HUES64 (cell line): ENCODE results near the gene ARPC3.
"Not testable (repeated sequence)": the region's sequence is repeated elsewhere in the genome, so short reads cannot be mapped to it uniquely, and the experiment has no call there.

Experiments used
- H3K27ac ChIP-seq: 2 replicates; pipeline ENCODE4 v1.7.0; 2013; ENCODE audit warnings: low read depth, low read length, inconsistent platforms
- H3K27me3 ChIP-seq: 2 replicates; pipeline ENCODE4 v1.6.1; 2013; ENCODE audit warnings: mild to moderate bottlenecking, low read length; ENCODE audit not compliant: insufficient read depth
- H3K36me3 ChIP-seq: 2 replicates; pipeline ENCODE4 v1.6.1; 2013; ENCODE audit warnings: mild to moderate bottlenecking, low read length; ENCODE audit not compliant: insufficient read depth
- H3K4me1 ChIP-seq: 2 replicates; pipeline ENCODE4 v1.6.1; 2013; ENCODE audit warnings: mild to moderate bottlenecking, low read length, moderate library complexity; ENCODE audit not compliant: insufficient read depth
- H3K4me3 ChIP-seq: 2 replicates; pipeline ENCODE4 v1.5.1; 2013; ENCODE audit warnings: mild to moderate bottlenecking, low read length, moderate library complexity
- H3K9ac ChIP-seq: 2 replicates; pipeline ENCODE4 v1.6.1; 2013; ENCODE audit warnings: mild to moderate bottlenecking, low read depth, low read length
- H3K9me3 ChIP-seq: 2 replicates; pipeline ENCODE4 v1.6.1; 2013; ENCODE audit warnings: low read depth, low read length; ENCODE audit not compliant: insufficient read depth
- WGBS: fragments of 150-250, 120-280 bp; methylation state at CpG from one replicate; pipeline ENCODE4 v1.1.7; 2013; ENCODE audit warnings: missing lambda C conversion rate; 5-methylcytosine and 5-hydroxymethylcytosine counted together

The ARPC3 gene

DNA sequence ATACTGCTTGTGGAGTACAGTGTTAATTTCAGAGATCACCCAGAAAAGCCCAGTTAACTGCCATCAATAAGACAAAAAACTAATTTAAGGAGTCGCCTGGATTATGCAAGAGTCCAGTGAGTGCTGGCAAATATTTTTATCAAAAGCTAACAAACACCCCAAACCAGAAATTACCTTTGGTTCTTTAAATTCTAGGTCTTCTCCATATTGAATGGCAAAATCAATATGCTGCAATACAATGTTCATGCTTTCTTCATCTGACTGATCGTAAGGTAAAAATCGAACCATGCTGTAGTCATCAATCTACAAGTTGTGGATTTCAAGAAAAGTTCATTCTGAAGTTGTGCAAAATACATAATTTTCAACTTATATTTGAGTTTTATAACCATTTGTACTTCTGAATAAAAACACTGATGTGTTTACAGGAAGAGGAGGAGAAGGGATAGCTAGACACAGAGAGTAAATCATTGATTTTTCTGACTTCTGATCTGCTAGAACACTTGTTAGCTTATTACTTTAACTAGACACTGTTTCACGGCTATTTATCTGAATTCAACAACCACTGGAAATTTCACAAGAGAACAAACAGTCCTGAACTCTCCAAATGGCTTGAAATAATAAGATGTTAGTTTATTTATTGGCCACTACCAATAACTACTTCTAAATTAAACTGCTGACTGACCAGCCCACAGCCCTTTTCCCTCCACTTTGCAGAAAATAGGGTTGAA lies 3.6 kb upstream of the ARPC3 start:
- Histone ChIP-seq H3K27me3 (no peaks in the 10 kb centered on the region), H3K4me1 (no peaks in the 10 kb centered on the region), H3K27ac (no peak overlapping the region), H3K9ac (no peak overlapping the region), H3K9me3 (no peaks in the 10 kb centered on the region), H3K4me3 (no peak overlapping the region), H3K36me3 (peaks cover 65% of the 10 kb centered on the region)
- 96% methylated on average over 4 of the region's 4 CpGs for WGBS

DNA sequence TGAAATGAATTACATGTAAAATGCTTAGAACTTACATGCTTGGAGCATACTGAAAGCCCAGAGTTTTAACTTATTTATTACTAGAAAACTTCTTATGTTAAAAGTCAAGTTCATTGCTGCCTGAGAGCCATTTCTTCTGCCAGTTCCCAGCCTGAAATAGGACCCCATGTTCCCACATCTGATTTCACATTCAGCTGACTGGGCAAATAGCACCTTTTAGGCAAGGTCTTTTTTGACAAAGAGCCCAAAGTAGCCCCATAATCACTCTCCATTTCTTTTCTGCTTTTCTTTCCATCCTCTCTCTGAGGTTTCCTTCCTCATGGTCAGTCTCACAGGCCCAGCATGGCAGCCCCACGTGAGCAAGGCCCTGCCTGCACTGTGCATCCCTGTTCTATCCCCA lies 1.1 kb upstream of the ARPC3 start:
- H3K4me3 ChIP-seq = no peak overlapping the region
- H3K4me1 ChIP-seq = no peaks in the 10 kb centered on the region
- H3K9me3 ChIP-seq = no peaks in the 10 kb centered on the region
- no peak overlapping the region for H3K27ac ChIP-seq
- peaks cover 50% of the 10 kb centered on the region for H3K36me3 ChIP-seq
- no peaks in the 10 kb centered on the region for H3K27me3 ChIP-seq
- 95% methylated on average over 1 of the region's 1 CpG for WGBS
- no peak overlapping the region for H3K9ac ChIP-seq

DNA sequence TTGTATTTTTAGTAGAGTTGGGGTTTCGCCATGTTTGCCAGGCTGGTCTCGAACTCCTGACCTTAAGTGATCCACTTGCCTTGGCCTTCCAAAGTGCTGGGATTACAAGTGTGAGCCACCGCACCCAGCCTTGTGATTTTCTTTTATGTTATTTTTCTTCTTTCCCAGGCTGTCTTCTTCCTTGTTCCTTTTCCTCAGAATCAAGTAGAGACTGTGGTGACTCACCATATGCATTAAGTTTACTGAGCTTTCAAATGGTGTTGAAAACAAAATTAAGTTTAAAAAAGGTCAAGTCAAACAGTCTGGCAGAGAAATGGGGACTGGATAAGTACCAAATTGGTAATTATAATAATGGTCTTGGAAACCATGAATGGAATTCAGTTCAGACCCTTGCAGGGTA lies 5.7 kb downstream of the ARPC3 start:
- no peaks in the 10 kb centered on the region for H3K4me1 ChIP-seq
- H3K4me3 ChIP-seq = no peak overlapping the region
- H3K9me3 ChIP-seq = no peaks in the 10 kb centered on the region
- no peaks in the 10 kb centered on the region for H3K27me3 ChIP-seq
- no peak overlapping the region for H3K27ac ChIP-seq
- peaks cover 52% of the 10 kb centered on the region for H3K36me3 ChIP-seq
- H3K9ac ChIP-seq = no peak overlapping the region
- 95% methylated on average over 3 of the region's 3 CpGs for WGBS

DNA sequence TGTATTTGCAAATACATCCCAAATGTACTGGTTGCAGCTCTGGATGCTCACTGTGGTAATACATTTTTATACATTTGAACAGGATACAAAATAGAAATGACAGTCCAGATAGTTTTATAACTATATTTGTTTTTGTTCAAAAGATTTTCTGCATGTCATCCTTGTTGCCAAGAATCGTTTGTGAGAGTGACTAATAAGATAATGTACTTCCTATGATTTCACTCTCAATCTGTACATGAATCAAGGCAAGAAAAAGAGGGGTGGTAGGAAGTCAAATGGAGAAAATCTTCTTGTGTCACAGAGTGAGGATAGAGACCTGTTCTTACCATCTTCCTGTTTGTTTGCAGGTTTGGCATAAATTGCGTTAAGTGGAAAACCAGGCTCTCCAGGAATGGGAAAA lies 13.9 kb downstream of the ARPC3 start:
- H3K27ac ChIP-seq = no peak overlapping the region
- 100% methylated on average over 1 of the region's 2 CpGs for WGBS

DNA sequence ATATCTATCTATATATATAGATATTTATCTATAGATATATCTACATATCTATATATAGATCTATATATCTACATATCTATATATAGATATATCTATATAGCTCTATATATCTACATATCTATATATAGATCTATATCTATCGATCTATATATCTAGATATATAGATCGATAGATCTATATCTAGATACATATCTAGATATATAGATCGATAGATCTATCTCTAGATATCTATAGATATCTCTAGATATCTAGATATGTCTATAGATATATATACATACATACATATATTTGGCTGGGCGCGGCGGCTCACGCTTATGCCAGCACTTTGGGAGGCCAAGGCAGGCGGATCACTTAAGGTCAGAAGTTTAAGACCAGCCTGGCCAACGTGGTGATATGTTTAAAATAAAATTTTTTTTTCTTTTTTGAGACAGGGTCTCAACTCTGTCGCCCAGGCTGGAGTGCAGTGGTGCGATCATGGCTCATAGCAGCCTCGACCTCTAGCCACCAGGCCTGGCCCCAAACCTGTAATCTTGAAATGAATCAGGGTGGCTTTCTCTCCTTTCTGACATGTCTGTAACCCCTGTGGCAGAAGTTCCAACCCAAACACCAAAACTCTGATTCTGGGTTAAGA lies 18.1 kb downstream of the ARPC3 start:
- H3K36me3 ChIP-seq = peaks cover 22% of the 10 kb centered on the region
- H3K9ac ChIP-seq = no peak overlapping the region
- H3K9me3 ChIP-seq = no peaks in the 10 kb centered on the region
- no peak overlapping the region for H3K27ac ChIP-seq
- H3K27me3 ChIP-seq = no peaks in the 10 kb centered on the region
- H3K4me1 ChIP-seq = no peaks in the 10 kb centered on the region
- WGBS = 89% methylated on average over 9 of the region's 12 CpGs
- peak overlapping the region; percentile 69 for H3K4me3 ChIP-seq

More for the DNA sequence above, 13.9 kb downstream of the ARPC3 start:
- H3K4me1 ChIP-seq = no peaks in the 10 kb centered on the region
- no peaks in the 10 kb centered on the region for H3K9me3 ChIP-seq
- H3K36me3 ChIP-seq = peaks cover 46% of the 10 kb centered on the region
- no peak overlapping the region for H3K9ac ChIP-seq
- H3K27me3 ChIP-seq = no peaks in the 10 kb centered on the region
- H3K4me3 ChIP-seq = no peak overlapping the region

DNA sequence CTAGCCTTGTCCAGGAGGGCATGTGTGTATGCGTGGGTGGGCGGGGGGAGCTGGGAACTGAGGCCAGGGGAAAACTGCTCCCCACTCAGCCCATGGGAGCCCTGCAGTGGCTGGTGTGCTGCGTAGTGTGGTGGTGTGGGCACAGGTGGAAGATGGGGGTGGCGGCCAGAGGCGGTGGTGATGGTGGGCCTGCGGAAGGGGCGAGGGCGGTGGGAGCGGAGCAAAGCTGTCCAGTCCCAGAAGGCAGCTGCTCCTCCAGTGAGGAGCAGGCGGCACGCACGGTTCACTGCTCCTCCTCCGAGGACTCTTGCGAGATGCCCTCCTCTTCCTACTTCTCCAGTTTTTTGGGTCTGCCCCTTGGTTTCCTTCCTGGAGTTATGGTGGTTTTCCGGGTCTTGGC lies 20.5 kb downstream of the ARPC3 start:
- 96% methylated on average over 15 of the region's 15 CpGs for WGBS
- not testable (repeated sequence) for H3K9ac ChIP-seq, H3K27me3 ChIP-seq

DNA sequence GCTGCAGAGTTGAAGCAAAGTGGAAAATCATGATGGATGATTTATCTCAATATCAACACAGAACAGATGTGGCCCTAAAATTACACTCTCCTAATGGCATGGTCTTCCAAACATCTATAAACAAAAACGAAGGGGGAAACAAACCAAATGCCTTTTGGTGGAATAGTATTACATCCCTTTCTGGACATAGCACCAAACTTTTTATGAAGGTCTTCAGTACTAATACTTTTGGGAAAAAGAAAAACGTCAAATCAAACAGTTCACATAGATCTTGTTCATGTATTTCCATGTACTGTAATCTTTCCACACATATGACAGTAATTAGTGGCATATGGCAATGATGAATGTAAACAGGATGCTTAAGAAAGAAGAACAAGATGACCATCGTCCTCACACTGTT lies 23.7 kb downstream of the ARPC3 start:
- Histone ChIP-seq H3K9me3 (no peaks in the 10 kb centered on the region), H3K4me1 (peaks cover 8% of the 10 kb centered on the region; the same call in 1 of the 2 replicates), H3K9ac (no peak overlapping the region), H3K27ac (no peak overlapping the region), H3K27me3 (no peaks in the 10 kb centered on the region), H3K36me3 (no peaks in the 10 kb centered on the region), H3K4me3 (no peak overlapping the region)
- WGBS = 81% methylated on average over 3 of the region's 3 CpGs

More for the DNA sequence above, 20.5 kb downstream of the ARPC3 start:
- H3K36me3 ChIP-seq, H3K4me3 ChIP-seq, H3K27ac ChIP-seq, H3K4me1 ChIP-seq, H3K9me3 ChIP-seq: not testable (repeated sequence)

DNA sequence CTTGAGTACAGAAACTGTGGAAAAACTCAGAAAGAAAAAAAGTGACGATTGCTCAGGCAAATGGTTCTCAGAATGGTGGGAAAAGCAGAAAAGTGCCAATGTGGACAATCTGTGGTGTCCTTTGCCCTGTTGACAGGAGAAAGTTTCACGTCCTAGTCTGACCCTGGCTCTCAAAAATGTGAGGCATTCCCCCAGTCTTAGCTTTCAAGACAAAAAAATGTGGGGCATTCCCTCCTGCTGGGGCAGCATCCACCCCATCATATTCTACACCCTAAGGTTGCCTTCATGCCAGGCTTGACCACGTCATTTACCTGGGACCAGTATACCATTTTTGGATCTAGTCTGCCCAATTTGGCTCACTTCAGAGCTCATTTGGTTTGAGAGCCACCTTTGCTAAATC lies 25.9 kb downstream of the ARPC3 start:
- WGBS = 75% methylated on average over 3 of the region's 3 CpGs
- no peaks in the 10 kb centered on the region for H3K27me3 ChIP-seq
- H3K9ac ChIP-seq = no peak overlapping the region
- no peak overlapping the region for H3K27ac ChIP-seq
- peaks cover 8% of the 10 kb centered on the region; the same call in 1 of the 2 replicates for H3K4me1 ChIP-seq
- H3K9me3 ChIP-seq = no peaks in the 10 kb centered on the region
- H3K36me3 ChIP-seq = no peaks in the 10 kb centered on the region
- no peak overlapping the region for H3K4me3 ChIP-seq

DNA sequence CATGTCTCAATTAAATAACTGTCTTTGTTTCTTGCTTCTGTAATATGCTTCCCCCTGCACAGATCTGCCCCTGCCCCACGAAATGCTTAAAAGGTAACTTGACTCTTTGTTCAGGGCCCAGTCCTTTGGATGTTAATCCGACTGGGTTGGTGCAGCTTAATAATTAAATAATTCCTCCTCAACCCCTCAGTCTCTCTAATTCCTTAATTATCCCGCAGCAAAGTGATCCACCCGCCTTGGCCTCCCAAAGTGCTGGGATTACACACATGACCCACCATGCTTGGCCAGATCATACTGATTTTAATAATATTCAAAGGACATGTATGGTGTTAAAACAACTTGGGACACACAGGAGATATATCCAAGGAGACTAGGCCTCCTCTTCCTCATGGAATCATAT lies 28.4 kb downstream of the ARPC3 start:
- no peak overlapping the region for H3K9ac ChIP-seq
- H3K27ac ChIP-seq = no peak overlapping the region
- H3K36me3 ChIP-seq = no peaks in the 10 kb centered on the region
- peaks cover 8% of the 10 kb centered on the region; the same call in 1 of the 2 replicates for H3K4me1 ChIP-seq
- H3K9me3 ChIP-seq = no peaks in the 10 kb centered on the region
- no peaks in the 10 kb centered on the region for H3K27me3 ChIP-seq
- WGBS = 73% methylated on average over 4 of the region's 4 CpGs
- no peak overlapping the region for H3K4me3 ChIP-seq

DNA sequence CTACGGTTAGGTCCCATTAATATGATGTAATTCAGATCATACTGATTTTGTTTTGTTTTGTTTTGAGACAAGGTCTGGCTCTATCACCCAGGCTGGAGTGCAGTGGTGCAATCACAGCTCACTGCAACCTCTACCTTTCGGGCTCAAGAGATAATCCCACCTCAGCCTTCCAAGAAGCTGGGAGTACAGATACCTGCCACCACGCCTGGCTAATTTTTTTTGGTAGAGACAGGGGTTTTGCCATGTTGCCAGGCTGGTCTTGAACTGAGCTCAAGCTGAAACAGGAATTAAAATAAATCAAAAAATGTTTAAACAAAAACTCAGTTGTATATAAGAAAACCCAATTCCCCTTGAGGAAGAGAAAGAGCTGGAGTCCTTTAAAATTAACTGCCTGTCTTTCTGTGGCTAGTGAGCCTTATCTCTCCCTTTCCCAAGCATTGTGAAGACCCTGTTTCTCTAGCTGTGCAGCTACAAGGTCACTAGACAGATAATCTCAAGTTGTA lies 28.9 kb downstream of the ARPC3 start:
- Histone ChIP-seq H3K4me3 (no peak overlapping the region), H3K9me3 (no peaks in the 10 kb centered on the region), H3K27me3 (no peaks in the 10 kb centered on the region), H3K27ac (no peak overlapping the region), H3K4me1 (peaks cover 8% of the 10 kb centered on the region; the same call in 1 of the 2 replicates), H3K9ac (no peak overlapping the region), H3K36me3 (no peaks in the 10 kb centered on the region)
- WGBS = 65% methylated on average over 3 of the region's 3 CpGs

DNA sequence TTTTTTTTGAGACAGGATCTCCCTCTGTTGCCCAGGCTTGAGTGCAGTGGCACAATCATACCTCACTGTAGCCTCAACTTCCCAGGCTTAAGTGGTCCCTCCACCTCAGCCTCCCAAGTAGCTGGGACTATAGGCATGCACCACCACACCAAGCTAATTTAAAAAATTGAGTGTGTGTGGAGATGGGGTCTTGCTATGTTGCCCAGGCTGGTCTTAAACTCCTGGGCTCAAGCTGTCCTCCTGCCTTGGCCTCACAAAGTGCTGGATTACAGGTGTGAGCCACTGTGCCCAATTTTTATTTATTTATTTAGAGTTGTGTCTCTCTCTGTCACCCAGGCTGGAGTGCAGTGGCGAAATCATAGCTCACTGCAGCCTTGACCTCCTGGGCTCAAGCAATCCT lies 29.5 kb downstream of the ARPC3 start:
- WGBS = 94% methylated on average over 1 of the region's 1 CpG

More for the DNA sequence above, 29.5 kb downstream of the ARPC3 start:
- not testable (repeated sequence) for H3K4me3 ChIP-seq, H3K36me3 ChIP-seq, H3K9me3 ChIP-seq, H3K4me1 ChIP-seq, H3K27ac ChIP-seq, H3K27me3 ChIP-seq, H3K9ac ChIP-seq
